Activated CD4-positive, alpha-beta T cell treated with anti-CD3 and anti-CD28 coated beads for 1 hour (primary cell): Measurements from ENCODE around the gene TAAR1.
"Not testable (repeated sequence)": the region's sequence is repeated elsewhere in the genome, so short reads cannot be mapped to it uniquely, and the experiment has no call there.

Source experiments
- DNase-seq: peaks from one replicate; pipeline ENCODE4 v3.0.0-alpha.2; 2020

TAAR1 gene, protein sequence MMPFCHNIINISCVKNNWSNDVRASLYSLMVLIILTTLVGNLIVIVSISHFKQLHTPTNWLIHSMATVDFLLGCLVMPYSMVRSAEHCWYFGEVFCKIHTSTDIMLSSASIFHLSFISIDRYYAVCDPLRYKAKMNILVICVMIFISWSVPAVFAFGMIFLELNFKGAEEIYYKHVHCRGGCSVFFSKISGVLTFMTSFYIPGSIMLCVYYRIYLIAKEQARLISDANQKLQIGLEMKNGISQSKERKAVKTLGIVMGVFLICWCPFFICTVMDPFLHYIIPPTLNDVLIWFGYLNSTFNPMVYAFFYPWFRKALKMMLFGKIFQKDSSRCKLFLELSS

DNA sequence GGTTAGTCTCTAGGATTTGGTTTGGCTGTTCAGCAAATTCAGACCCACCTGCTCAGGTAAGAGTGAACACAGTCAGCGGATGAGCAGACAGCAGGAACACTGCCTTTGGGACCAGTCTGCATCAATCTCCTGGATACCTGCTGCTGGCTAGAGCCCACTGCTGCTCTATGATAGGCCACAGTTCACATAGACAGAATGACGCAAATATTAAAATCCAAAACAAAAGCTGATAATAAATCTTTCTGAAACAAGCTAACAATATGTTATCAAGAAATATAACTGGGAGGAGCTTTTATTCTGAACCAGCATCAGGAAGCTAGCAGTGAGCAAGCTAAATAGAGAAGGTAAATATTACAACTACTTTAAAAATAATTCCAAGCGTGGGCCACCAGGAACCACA lies at the start of gene TAAR1:
Gene TAAR1 (minus strand): TSS at position 101 of the 400 bp plus-strand sequence. CDS start 13,179 bp downstream, outside the sequence.
- DNase-seq: no peak

GRCh38 chr6:132708771-132709170 lies 49.8 kb upstream of the TAAR1 start:
- no peak for DNase-seq

- DNase-seq: no peak
These were observed 49.0 kb upstream of the TAAR1 start for GRCh38 chr6:132708002-132708401.

DNA sequence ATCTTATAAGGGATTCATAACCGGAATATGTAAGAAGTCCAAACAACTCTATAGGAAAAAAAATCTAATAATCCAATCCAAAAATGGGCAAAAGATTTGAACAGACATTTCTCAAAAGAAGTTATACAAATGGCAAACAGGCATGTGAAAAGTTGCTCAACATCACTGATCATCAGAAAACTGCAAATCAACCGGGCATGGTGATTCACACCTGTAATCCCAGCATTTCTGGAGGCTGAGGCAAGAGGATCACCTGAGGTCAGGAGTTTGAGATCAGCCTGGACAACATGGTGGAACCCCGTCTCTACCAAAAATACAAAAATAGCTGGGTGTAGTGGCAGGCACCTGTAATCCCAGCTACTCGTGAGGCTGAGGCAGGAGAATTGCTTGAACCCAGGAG lies 47.8 kb upstream of the TAAR1 start:
- DNase-seq: not testable (repeated sequence)

GRCh38 chr6:132703936-132704335 lies 45.0 kb upstream of the TAAR1 start:
- DNase-seq: no peak

GRCh38 chr6:132698608-132699007 lies 39.6 kb upstream of the TAAR1 start:
- DNase-seq: no peak

- DNase-seq: no peak
These were observed 36.8 kb upstream of the TAAR1 start for GRCh38 chr6:132695773-132696172.

DNA sequence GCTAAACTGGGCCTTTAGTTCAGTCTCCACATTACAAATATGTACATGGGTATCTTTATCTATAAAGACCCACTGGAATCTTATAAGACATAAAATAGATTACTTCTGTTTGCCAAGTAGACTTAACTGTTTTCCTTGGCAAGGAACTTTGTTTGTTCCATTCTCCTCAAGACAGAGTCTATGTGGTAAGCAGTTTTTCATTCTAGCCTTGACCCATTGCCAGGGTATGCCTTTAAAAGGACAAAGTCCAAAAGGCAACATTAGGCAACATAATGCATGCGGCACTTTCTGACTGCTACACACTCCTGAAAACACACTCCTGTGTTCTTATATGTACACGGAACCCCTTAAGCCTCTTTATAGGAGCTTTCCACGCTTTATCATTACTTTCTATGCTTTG lies 34.5 kb upstream of the TAAR1 start:
- DNase-seq: no peak

- no peak for DNase-seq
These were observed 31.7 kb upstream of the TAAR1 start for GRCh38 chr6:132690678-132691077.

GRCh38 chr6:132687306-132687705 lies 28.3 kb upstream of the TAAR1 start:
- DNase-seq: no peak

- DNase-seq: no peak
These were observed 27.5 kb upstream of the TAAR1 start for GRCh38 chr6:132686531-132686930.

DNA sequence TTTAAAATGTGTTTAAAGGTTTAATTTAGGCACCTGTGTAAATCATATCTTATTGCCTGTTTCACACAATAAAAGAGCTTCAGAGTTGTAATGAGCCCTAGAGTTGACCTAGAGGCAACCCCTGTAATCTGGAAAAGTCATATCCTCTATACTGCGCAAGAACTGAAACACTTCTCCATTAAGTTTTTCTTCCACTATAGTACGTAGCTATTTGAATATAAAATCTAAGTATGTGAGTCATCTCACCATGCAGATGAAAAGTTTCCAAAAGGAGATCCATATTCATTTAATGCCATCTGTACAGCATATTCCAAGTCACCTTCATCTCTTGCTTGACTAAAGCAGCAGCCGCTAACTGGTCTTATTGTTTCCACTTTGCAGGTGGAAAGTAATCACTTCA lies 26.0 kb upstream of the TAAR1 start:
- DNase-seq: no peak

- DNase-seq: no peak
These were observed 25.3 kb upstream of the TAAR1 start for GRCh38 chr6:132684272-132684671.

DNA sequence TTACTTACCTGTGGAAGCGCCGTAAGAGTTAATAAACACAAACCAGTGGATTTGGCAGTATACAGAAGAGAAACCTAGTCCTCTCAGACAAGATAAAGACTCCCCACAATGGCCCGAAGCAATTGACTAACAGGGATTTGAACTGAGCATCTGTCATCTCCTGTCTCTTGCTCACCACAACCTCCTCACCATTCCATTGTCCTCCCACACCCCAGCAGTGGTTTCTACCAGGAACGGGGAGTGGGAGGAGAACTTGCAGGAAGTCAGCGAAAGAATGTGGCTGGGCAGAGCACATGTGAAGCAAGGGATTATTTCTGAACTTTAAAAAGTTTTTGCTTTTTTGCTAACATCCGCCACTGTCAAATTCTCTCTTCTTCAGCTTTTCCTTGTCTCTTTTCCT lies 24.6 kb upstream of the TAAR1 start:
- no peak for DNase-seq

DNA sequence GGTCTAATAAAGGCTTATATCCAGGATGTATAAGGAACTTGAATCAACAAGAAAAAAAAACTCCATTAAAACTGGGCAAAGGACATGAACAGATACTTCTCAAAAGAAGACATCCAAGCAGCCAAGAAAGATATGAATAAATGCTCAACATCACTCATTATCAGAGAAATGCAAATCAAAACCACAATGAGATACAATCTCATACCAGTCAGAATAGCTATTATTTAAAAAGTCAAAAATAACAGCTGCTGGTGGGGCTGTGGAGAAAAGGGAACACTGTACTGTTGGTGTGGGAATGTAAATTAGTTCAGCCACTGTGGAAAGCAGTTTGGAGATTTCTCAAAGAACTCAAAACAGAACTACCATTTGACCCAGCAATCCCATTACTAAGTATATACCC lies 20.1 kb upstream of the TAAR1 start:
- DNase-seq: not testable (repeated sequence)

GRCh38 chr6:132675749-132676148 lies 16.8 kb upstream of the TAAR1 start:
- no peak for DNase-seq

GRCh38 chr6:132675002-132675401 lies 16.0 kb upstream of the TAAR1 start:
- no peak for DNase-seq

DNA sequence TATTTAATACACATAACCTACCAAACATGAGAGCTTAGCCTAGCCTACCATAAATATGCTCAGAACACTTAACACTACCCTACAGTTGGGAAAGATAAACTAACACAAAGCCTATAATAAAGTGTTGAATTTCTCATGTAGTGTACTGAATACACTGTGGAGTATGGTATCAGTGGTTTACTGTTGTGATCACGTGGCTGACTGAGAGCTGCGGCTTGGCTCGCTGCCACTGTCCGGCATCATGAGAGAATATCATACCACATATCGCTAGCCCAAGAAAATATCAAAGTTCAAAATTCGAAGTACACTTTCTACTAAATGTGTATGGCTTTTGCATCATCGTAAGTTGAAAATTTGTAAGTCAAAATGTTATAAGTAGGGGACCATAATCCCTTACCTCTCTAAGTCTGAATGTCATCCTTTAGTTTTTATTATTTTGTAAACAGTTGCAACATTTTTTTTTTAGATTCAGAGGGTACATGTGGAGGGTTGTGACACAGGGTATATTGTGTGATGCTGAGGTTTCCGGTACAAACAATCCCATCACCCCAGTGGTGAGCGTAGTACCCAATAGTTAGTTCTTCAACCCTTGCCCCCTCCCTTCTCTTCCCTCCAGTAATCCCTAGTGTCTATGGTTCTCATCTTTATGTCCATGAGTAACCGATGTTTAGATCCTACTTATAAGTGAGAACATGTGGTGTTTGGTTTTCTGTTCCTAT lies 14.6 kb upstream of the TAAR1 start:
- DNase-seq: no peak

- DNase-seq: no peak
These were observed 12.3 kb upstream of the TAAR1 start for GRCh38 chr6:132671295-132671694.

GRCh38 chr6:132669690-132670291 lies 10.8 kb upstream of the TAAR1 start:
- DNase-seq: no peak

- no peak for DNase-seq
These were observed 7.1 kb upstream of the TAAR1 start for GRCh38 chr6:132666118-132666517.

DNA sequence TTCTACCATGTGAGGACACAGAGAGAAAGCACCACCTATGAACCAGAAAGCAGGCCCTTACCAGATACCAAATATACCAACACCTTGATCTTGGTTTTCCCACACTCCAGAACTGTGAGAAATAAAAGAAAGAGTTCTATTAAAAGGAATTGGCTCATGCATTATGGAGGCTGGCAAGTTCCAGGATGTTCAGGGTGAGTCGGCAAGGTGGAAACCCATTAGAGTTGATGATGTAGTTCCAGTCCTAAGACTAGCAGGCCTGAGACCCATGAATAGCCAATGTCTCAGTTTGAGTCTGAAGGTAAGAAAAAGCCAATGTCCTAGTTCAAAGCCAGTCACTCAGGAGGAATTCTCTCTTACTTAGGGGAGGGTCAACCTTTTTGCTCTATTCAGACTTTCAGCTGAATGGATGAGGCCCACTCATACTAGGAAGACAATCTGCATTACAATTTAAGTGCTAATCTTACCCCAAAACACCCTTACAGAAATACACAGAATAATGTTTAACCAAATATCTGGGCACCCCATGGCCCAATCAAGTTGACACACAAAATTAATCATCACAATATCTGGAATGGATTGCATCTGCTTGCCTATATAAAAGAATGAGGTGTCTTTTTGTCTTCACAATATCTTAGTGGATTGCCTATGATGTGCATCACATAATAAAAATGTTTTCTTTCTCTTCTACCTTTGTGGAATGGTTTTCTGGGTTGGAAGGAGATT lies 5.5 kb upstream of the TAAR1 start:
- DNase-seq: no peak

DNA sequence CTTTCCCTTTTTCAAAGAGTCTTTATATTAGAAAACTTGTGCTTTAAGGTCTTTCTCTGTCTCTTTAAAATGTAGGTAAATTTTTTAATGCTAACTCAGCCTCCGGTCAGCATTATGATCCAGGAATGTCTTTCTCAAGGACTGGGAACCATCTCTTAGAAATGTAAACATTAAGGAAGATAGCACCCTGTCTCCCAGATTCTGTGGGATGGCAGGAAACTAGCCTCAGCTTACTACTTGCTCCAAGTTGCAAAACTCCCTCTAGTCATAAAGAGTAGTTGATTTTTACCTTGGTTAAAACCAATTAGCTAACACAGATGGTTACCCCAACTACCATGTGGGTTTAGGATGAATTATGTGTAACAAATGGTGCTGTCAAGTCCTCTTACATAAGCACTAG lies 4.7 kb upstream of the TAAR1 start:
- no peak for DNase-seq
